H1 (cell line): Measurements from ENCODE around the gene RPS6KA6. TPM values are rescaled to one million over a fixed set of nuclear protein-coding genes. Genes with fewer than 3 reads are reported as not detected.
A peak's percentile ranks its signal among the peaks of the same experiment; 100 is the strongest.

Source experiments
- CTCF ChIA-PET: fragments of 300-600 bp; sonication (Branson Sonifier 250); formaldehyde crosslinking; loops from one replicate; lab custom pipeline; 2021; ENCODE audit not compliant: partially characterized antibody; lab: Charles Lee
- POLR2A ChIA-PET: fragments of 300-600 bp; sonication (Branson Sonifier 250); formaldehyde crosslinking; loops from one replicate; lab custom pipeline; 2021; ENCODE audit warnings: inconsistent platforms; ENCODE audit not compliant: partially characterized antibody; lab: Charles Lee
- DNase-seq, 2 experiments: peaks; one replicate each; pipeline versions ENCODE4 v3.0.0 to v3.0.0-alpha.2; 2010 to 2022; ENCODE audit warnings: low spot score in 2 of 2, low read depth in 1 of 2, mixed read lengths in 1 of 2
- FAIRE-seq: peaks from 2 replicates; lab custom pipeline; 2011; peaks lifted over from hg19 to GRCh38; lab: Jason Lieb, UNC
- H2AFZ ChIP-seq: 2 replicates; pipeline ENCODE4 v1.8.1; 2012; ENCODE audit warnings: low read length, inconsistent platforms
- H2AK5ac ChIP-seq: 2 replicates; pipeline ENCODE4 v1.6.1; 2013; ENCODE audit warnings: low read depth, low read length
- H2BK120ac ChIP-seq: replicated peaks from 2 replicates; pipeline ENCODE3; 2013; ENCODE audit warnings: low read depth, low read length, inconsistent platforms
- H2BK12ac ChIP-seq: 2 replicates; pipeline ENCODE4 v1.6.1; 2013; ENCODE audit warnings: low read depth, low read length
- H2BK15ac ChIP-seq: 2 replicates; pipeline ENCODE4 v1.6.1; 2013; ENCODE audit warnings: low read length
- H2BK20ac ChIP-seq: 2 replicates; pipeline ENCODE4 v1.6.1; 2013; ENCODE audit warnings: low read length
- H2BK5ac ChIP-seq: 2 replicates; pipeline ENCODE4 v1.6.1; 2013; ENCODE audit warnings: low read depth, low read length
- H3K14ac ChIP-seq: 2 replicates; pipeline ENCODE4 v1.6.1; 2013; ENCODE audit warnings: inconsistent platforms; ENCODE audit not compliant: insufficient read length
- H3K18ac ChIP-seq: 2 replicates; pipeline ENCODE4 v1.6.1; 2013; ENCODE audit warnings: low read length; ENCODE audit errors: extremely low read depth
- H3K23ac ChIP-seq: 2 replicates; pipeline ENCODE4 v1.6.1; 2013; ENCODE audit warnings: inconsistent platforms; ENCODE audit not compliant: insufficient read length
- H3K23me2 ChIP-seq: 2 replicates; pipeline ENCODE4 v1.6.1; 2013; ENCODE audit warnings: low read depth, low read length
- H3K27ac ChIP-seq: 2 replicates; pipeline ENCODE4 v1.6.1; 2011; ENCODE audit warnings: low read depth, low read length, inconsistent platforms
- H3K27me3 ChIP-seq, 4 experiments: replicated peaks in 1 of 4; 1 replicate in 1 of 4; 2 replicates in 3 of 4; pipeline versions ENCODE4 v1.6.1 to v1.8.1; 2011 to 2013; ENCODE audit warnings: low read length in 3 of 4, mild to moderate bottlenecking in 3 of 4, inconsistent platforms in 2 of 4, mixed read lengths in 2 of 4, moderate library complexity in 1 of 4; ENCODE audit not compliant: control insufficient read depth in 3 of 4, insufficient read depth in 3 of 4; ENCODE audit errors: extremely low read depth in 1 of 4
- H3K36me3 ChIP-seq, 4 experiments: 2 replicates each; pipeline versions ENCODE4 v1.6.1 to v1.8.1; 2011 to 2013; ENCODE audit warnings: mild to moderate bottlenecking in 4 of 4, low read length in 3 of 4, moderate library complexity in 2 of 4, control low read depth in 1 of 4, inconsistent platforms in 1 of 4; ENCODE audit not compliant: insufficient read depth in 4 of 4, control insufficient read depth in 2 of 4
- H3K4ac ChIP-seq: replicated peaks from 2 replicates; pipeline ENCODE3; 2013; ENCODE audit warnings: low read length, low read depth, mixed read lengths, inconsistent platforms; ENCODE audit not compliant: insufficient read length
- H3K4me1 ChIP-seq, 4 experiments: replicated peaks in 1 of 4; 1 replicate in 1 of 4; 2 replicates in 3 of 4; pipeline versions ENCODE4 v1.6.1 to v1.8.1; 2011 to 2013; ENCODE audit warnings: low read length in 3 of 4, inconsistent platforms in 2 of 4, mixed read lengths in 1 of 4; ENCODE audit not compliant: insufficient read depth in 4 of 4, control insufficient read depth in 3 of 4
- H3K4me2 ChIP-seq, 2 experiments: 2 replicates each; pipeline versions ENCODE4 v1.6.1 to v1.8.1; 2011 to 2013; ENCODE audit warnings: low read depth in 2 of 2, low read length in 2 of 2, control low read depth in 1 of 2, inconsistent platforms in 1 of 2, mild to moderate bottlenecking in 1 of 2; ENCODE audit not compliant: insufficient read depth in 1 of 2
- H3K4me3 ChIP-seq, 4 experiments: fragments of 200-600, 300-600 bp in 1 of 4; sonication (generic), shearing (Covaris generic), sonication (Bioruptor Twin) in 1 of 4; 2 replicates each; pipeline versions ENCODE4 v1.5.1 to v1.8.1; 2011 to 2016; ENCODE audit warnings: low read length in 4 of 4, low read depth in 3 of 4, control low read depth in 2 of 4, inconsistent platforms in 2 of 4, mild to moderate bottlenecking in 2 of 4, mixed read lengths in 1 of 4, moderate library complexity in 1 of 4; ENCODE audit not compliant: insufficient read depth in 2 of 4; ENCODE audit errors: extremely low read depth in 1 of 4
- H3K56ac ChIP-seq: replicated peaks from 2 replicates; pipeline ENCODE3; 2013; ENCODE audit warnings: low read depth, mild to moderate bottlenecking, mixed read lengths, low read length, inconsistent platforms; ENCODE audit not compliant: insufficient read length
- H3K79me1 ChIP-seq: 2 replicates; pipeline ENCODE4 v1.6.1; 2013; ENCODE audit warnings: low read depth, low read length, control low read depth
- H3K79me2 ChIP-seq, 2 experiments: 2 replicates each; pipeline versions ENCODE4 v1.6.1 to v1.8.1; 2012 to 2013; ENCODE audit warnings: low read length in 2 of 2, mild to moderate bottlenecking in 2 of 2, inconsistent platforms in 1 of 2; ENCODE audit not compliant: insufficient read depth in 2 of 2, control insufficient read depth in 1 of 2
- H3K9ac ChIP-seq, 4 experiments: replicated peaks in 1 of 4; 1 replicate in 1 of 4; 2 replicates in 3 of 4; pipeline versions ENCODE4 v1.6.1 to v1.8.1; 2011 to 2013; ENCODE audit warnings: low read depth in 3 of 4, low read length in 3 of 4, control low read depth in 2 of 4, mild to moderate bottlenecking in 2 of 4, moderate library complexity in 2 of 4, inconsistent platforms in 1 of 4; ENCODE audit errors: extremely low read depth in 1 of 4
- H3K9me3 ChIP-seq, 2 experiments: 2 replicates each; pipeline versions ENCODE4 v1.6.1 to v1.8.1; 2012 to 2013; ENCODE audit warnings: mild to moderate bottlenecking in 2 of 2, moderate library complexity in 2 of 2, control low read depth in 1 of 2, inconsistent platforms in 1 of 2, low read depth in 1 of 2, low read length in 1 of 2, mixed read lengths in 1 of 2; ENCODE audit not compliant: insufficient read depth in 2 of 2
- H4K20me1 ChIP-seq, 2 experiments: replicated peaks in 1 of 2; 2 replicates each; pipeline versions ENCODE3 to v1.8.1; 2011 to 2013; ENCODE audit warnings: inconsistent platforms in 2 of 2, low read length in 2 of 2, mild to moderate bottlenecking in 1 of 2; ENCODE audit not compliant: insufficient read depth in 2 of 2, control insufficient read depth in 1 of 2
- H4K5ac ChIP-seq: 2 replicates; pipeline ENCODE4 v1.6.1; 2013; ENCODE audit warnings: low read length, low read depth, mixed read lengths, inconsistent platforms; ENCODE audit not compliant: insufficient read length
- H4K8ac ChIP-seq: 2 replicates; pipeline ENCODE4 v1.8.0; 2013; ENCODE audit warnings: mild to moderate bottlenecking, moderate library complexity, low read length, inconsistent platforms; ENCODE audit not compliant: insufficient read depth; ENCODE audit errors: extremely low read depth
- H4K91ac ChIP-seq: replicated peaks from 2 replicates; pipeline ENCODE3; 2013; ENCODE audit warnings: low read length, mixed read lengths, inconsistent platforms; ENCODE audit not compliant: insufficient read length
- CREB1 ChIP-seq: IDR thresholded peaks from 2 replicates; pipeline ENCODE4 v1.6.1; 2012; ENCODE audit warnings: inconsistent platforms
- GTF2F1 ChIP-seq: IDR thresholded peaks from 2 replicates; pipeline ENCODE4 v1.6.1; 2012; ENCODE audit warnings: low read depth, low read length, improper control_type of control experiment, borderline replicate concordance
- NRF1 ChIP-seq: IDR thresholded peaks from 2 replicates; pipeline ENCODE4 v1.6.1; 2011; ENCODE audit warnings: mild to moderate bottlenecking, low read depth, low read length, improper control_type of control experiment
- SIX5 ChIP-seq: IDR thresholded peaks from 2 replicates; pipeline ENCODE4 v1.6.1; 2011; ENCODE audit warnings: mild to moderate bottlenecking, low read depth, low read length
- TBP ChIP-seq: IDR thresholded peaks from 2 replicates; pipeline ENCODE4 v1.6.1; 2011; ENCODE audit warnings: low read depth, low read length, improper control_type of control experiment
- WGBS, 2 experiments: shearing (Covaris generic) in 1 of 2; methylation state at CpG; one replicate each; pipeline versions ENCODE4 v1.1.6 to v1.1.7; 2013 to 2015; ENCODE audit warnings: low lambda C conversion rate in 2 of 2, mixed read lengths in 2 of 2, inconsistent platforms in 1 of 2, low coverage in 1 of 2, missing lambda C conversion rate in 1 of 2; ENCODE audit not compliant: insufficient replicate concordance in 2 of 2, insufficient coverage in 1 of 2, insufficient read length in 1 of 2; ENCODE audit errors: extremely low coverage in 1 of 2, missing lambda C conversion rate in 1 of 2; 5-methylcytosine and 5-hydroxymethylcytosine counted together
- polyA plus RNA-seq, 7 experiments: library from polyadenylated mRNA; depleted of rRNA in 3 of 7; stranded (reverse) in 5 of 7; unstranded in 2 of 7; fragments of >200 nt in 5 of 7; fragments of 200-250 nt in 2 of 7; gene quantifications; 1 replicate in 5 of 7; 2 replicates in 1 of 7; 4 replicates in 1 of 7; pipeline versions ENCODE4 v1.2.1 to v1.2.3, GENCODE V29; 2011 to 2013; ENCODE audit warnings: missing spikeins in 2 of 7, mixed read lengths in 2 of 7
- total RNA-seq: library from RNA; stranded (reverse); fragmentation: NEBNext Ultra II Directional; extraction: Animal tissue kit (Norgen Biotek cat#: 25700); gene quantifications from 2 replicates; pipeline ENCODE4 v1.2.1, GENCODE V29; 2021

The RPS6KA6 gene
- total and polyA plus RNA-seq, 2 of the 8 experiments (the other 6 are each of a cell fraction or from before 2014, with no cell fraction given): 3.5 to 14.6 TPM

- TF ChIP-seq TBP: no peak
- TF ChIP-seq CREB1: peak; percentile 60
- no peak for TF ChIP-seq SIX5
- TF ChIP-seq GTF2F1: no peak
- TF ChIP-seq NRF1: peak; percentile 57
- TF ChIP-seq, all 59 proteins: peak for 2
- Histone ChIP-seq H2BK5ac (no peak overlapping the region), H2BK15ac (no peak overlapping the region), H3K27me3 (no peaks in the 10 kb centered on the region), H2AFZ (no peak overlapping the region), H3K9ac (no peak overlapping the region; a peak in 1 of 7 replicates), H3K4ac (no peak overlapping the region), H3K36me3 (no peaks in the 10 kb centered on the region), H3K79me1 (no peaks in the 10 kb centered on the region), H2BK120ac (no peak overlapping the region), H4K8ac (no peak overlapping the region), H2BK20ac (no peak overlapping the region), H3K79me2 (peaks cover 0 to 17% of the 10 kb centered on the region in 2 experiments; a peak in 2 of 4 replicates), H3K23me2 (peaks cover 2% of the 10 kb centered on the region; the same call in 1 of the 2 replicates), H3K56ac (no peak overlapping the region), H3K23ac (no peak overlapping the region), H2AK5ac (no peak overlapping the region), H3K14ac (no peak overlapping the region), H2BK12ac (no peak overlapping the region), H3K4me2 (peak overlapping the region; percentile 60 to 75), H4K5ac (no peak overlapping the region), H3K18ac (no peak overlapping the region), H3K4me3 (peak overlapping the region; percentile 73 to 92 (median 82)), H3K27ac (no peak overlapping the region), H3K4me1 (no peaks in the 10 kb centered on the region), H3K9me3 (no peaks in the 10 kb centered on the region), H4K91ac (no peak overlapping the region), H4K20me1 (no peaks in the 10 kb centered on the region)
- 13% methylated on average over 8 of the region's 19 CpGs; no CpG with 5 or more reads in 1 of the 2 experiments for WGBS, 2 experiments
- peak; percentile 34 to 53 for DNase-seq
- POLR2A ChIA-PET: no interaction called here
- peak; percentile 13 for FAIRE-seq
- CTCF ChIA-PET: interaction anchor here (0.7 kb wide), 1 partner anchor 144 kb away, joined by 3 read pairs; no protein-coding TSS in a partner anchor
These were observed 378 bp upstream of the RPS6KA6 start for GRCh38 chrX:84188320-84188834.
